ENCODE measurements around the gene FAM171A1.

The FAM171A1 gene

GRCh38 chr10:15348579-15348978 is 22.5 kb downstream of the FAM171A1 start:
- Histone ChIP-seq H3K9me2 (replicated peaks; ENCODE audit: insufficient read depth, low read length) (no peaks in the 10 kb centered on the region), H3F3A (ENCODE audit: insufficient read depth, low read length) (no peaks in the 10 kb centered on the region), H3K4me3 (ENCODE audit: low read length) (no peak overlapping the region), H3K36me3 (replicated peaks; ENCODE audit: insufficient read depth, low read length) (no peaks in the 10 kb centered on the region), H3K27ac (ENCODE audit: low read length) (no peak overlapping the region), H3K9me3 (replicated peaks; ENCODE audit: insufficient read depth, low read length) (no peaks in the 10 kb centered on the region), H3K4me1 (ENCODE audit: low read length) (no peaks in the 10 kb centered on the region), H2AFZ (ENCODE audit: low read length) (no peak overlapping the region), H3K9ac (ENCODE audit: low read length) (no peak overlapping the region), H3K79me2 (ENCODE audit: low read length) (peaks cover 8% of the 10 kb centered on the region; the same call in 1 of the 2 replicates), H4K20me1 (ENCODE audit: insufficient read depth, low read length) (no peaks in the 10 kb centered on the region), H3K27me3 (replicated peaks; ENCODE audit: insufficient read depth, low read length) (no peaks in the 10 kb centered on the region), H3K4me2 (ENCODE audit: low read depth, low read length) (no peak overlapping the region)
- no peak for DNase-seq
- TF ChIP-seq EZH2phosphoT487 (IDR thresholded peaks at IDR 0.05; ENCODE audit: low read length): no peak
- no peak for TF ChIP-seq CTCF (IDR thresholded peaks at IDR 0.05; ENCODE audit: low read length)
- TF ChIP-seq EZH2 (optimal IDR thresholded peaks at IDR 0.05; ENCODE audit: low read depth, low read length): no peak

GRCh38 chr10:15347150-15347549 is 23.9 kb downstream of the FAM171A1 start:
- DNase-seq: no peak
- Histone ChIP-seq H3K36me3 (replicated peaks; ENCODE audit: insufficient read depth, low read length) (no peaks in the 10 kb centered on the region), H3F3A (ENCODE audit: insufficient read depth, low read length) (no peaks in the 10 kb centered on the region), H3K9ac (ENCODE audit: low read length) (no peak overlapping the region), H3K4me1 (ENCODE audit: low read length) (no peaks in the 10 kb centered on the region), H3K4me2 (ENCODE audit: low read depth, low read length) (no peak overlapping the region), H3K9me3 (replicated peaks; ENCODE audit: insufficient read depth, low read length) (no peaks in the 10 kb centered on the region), H3K79me2 (ENCODE audit: low read length) (peaks cover 6% of the 10 kb centered on the region; the same call in 1 of the 2 replicates), H3K4me3 (ENCODE audit: low read length) (no peak overlapping the region), H3K27ac (ENCODE audit: low read length) (no peak overlapping the region), H4K20me1 (ENCODE audit: insufficient read depth, low read length) (no peaks in the 10 kb centered on the region), H2AFZ (ENCODE audit: low read length) (no peak overlapping the region), H3K27me3 (replicated peaks; ENCODE audit: insufficient read depth, low read length) (no peaks in the 10 kb centered on the region), H3K9me2 (replicated peaks; ENCODE audit: insufficient read depth, low read length) (no peaks in the 10 kb centered on the region)
- TF ChIP-seq CTCF (IDR thresholded peaks at IDR 0.05; ENCODE audit: low read length) (no peak), EZH2phosphoT487 (IDR thresholded peaks at IDR 0.05; ENCODE audit: low read length) (no peak), EZH2 (optimal IDR thresholded peaks at IDR 0.05; ENCODE audit: low read depth, low read length) (no peak)

- Histone ChIP-seq H2AFZ (ENCODE audit: low read length) (no peak overlapping the region), H3K9ac (ENCODE audit: low read length) (no peak overlapping the region), H3K9me3 (replicated peaks; ENCODE audit: insufficient read depth, low read length) (no peaks in the 10 kb centered on the region), H3K27ac (ENCODE audit: low read length) (no peak overlapping the region), H3K4me2 (ENCODE audit: low read depth, low read length) (no peak overlapping the region), H3K9me2 (replicated peaks; ENCODE audit: insufficient read depth, low read length) (no peaks in the 10 kb centered on the region), H3F3A (ENCODE audit: insufficient read depth, low read length) (no peaks in the 10 kb centered on the region), H3K4me1 (ENCODE audit: low read length) (no peaks in the 10 kb centered on the region), H3K79me2 (ENCODE audit: low read length) (peaks cover 5% of the 10 kb centered on the region; the same call in 1 of the 2 replicates), H3K4me3 (ENCODE audit: low read length) (no peak overlapping the region), H3K36me3 (replicated peaks; ENCODE audit: insufficient read depth, low read length) (no peaks in the 10 kb centered on the region), H4K20me1 (ENCODE audit: insufficient read depth, low read length) (no peaks in the 10 kb centered on the region), H3K27me3 (replicated peaks; ENCODE audit: insufficient read depth, low read length) (no peaks in the 10 kb centered on the region)
- DNase-seq: no peak
- TF ChIP-seq CTCF (IDR thresholded peaks at IDR 0.05; ENCODE audit: low read length) (no peak), EZH2phosphoT487 (IDR thresholded peaks at IDR 0.05; ENCODE audit: low read length) (no peak), EZH2 (optimal IDR thresholded peaks at IDR 0.05; ENCODE audit: low read depth, low read length) (no peak)
Observed at GRCh38 chr10:15346440-15347141, 24.5 kb downstream of the FAM171A1 start.
